GM12878 (cell line): ENCODE results near the gene OR5AU1. TPM values are rescaled to one million over a fixed set of nuclear protein-coding genes. Genes with fewer than 3 reads are reported as not detected.

Experiments
- ATAC-seq: fragments of 200-7000 bp; cut with Tn5 transposase; 3 replicates; pipeline ENCODE4 v1.9.1; 2020; ENCODE audit warnings: mild to moderate bottlenecking, moderate library complexity
- BruUV-seq: library from RNA; stranded (reverse); fragments of 400-500 nt; replicated peaks from 2 replicates; lab custom pipeline; 2021; lab: Mats Ljungman, UMichigan
- CTCF ChIA-PET: fragments of 300-600 bp; sonication (Branson Sonifier 250); formaldehyde crosslinking; extraction: SDS; loops from one replicate; lab custom pipeline; 2021; ENCODE audit warnings: inconsistent platforms; lab: Yijun Ruan, JAX
- POLR2A ChIA-PET: fragments of 350-600 bp; formaldehyde crosslinking; extraction: SDS; loops from one replicate; lab custom pipeline; 2021; ENCODE audit warnings: inconsistent platforms; lab: Charles Lee
- RAD21 ChIA-PET: fragments of 300-600 bp; sonication (Branson Sonifier 250); formaldehyde crosslinking; loops from one replicate; lab custom pipeline; 2023; ENCODE audit warnings: antibody characterized with exemption; ENCODE audit not compliant: unreplicated experiment; lab: Charles Lee
- SMC1A ChIA-PET: fragments of 300-600 bp; sonication (Branson Sonifier 250); formaldehyde crosslinking; loops from one replicate; lab custom pipeline; 2023; ENCODE audit not compliant: unreplicated experiment, uncharacterized antibody; lab: Charles Lee
- DNase-seq: peaks from one replicate; pipeline ENCODE4 v3.0.0-alpha.2; 2011; ENCODE audit warnings: low read depth, low spot score
- FAIRE-seq: peaks from 3 replicates; lab custom pipeline; 2011; peaks lifted over from hg19 to GRCh38; lab: Jason Lieb, UNC
- H2AFZ ChIP-seq: 2 replicates; pipeline ENCODE4 v1.6.0; 2011; ENCODE audit warnings: low read depth, low read length, control low read depth; ENCODE audit not compliant: control insufficient read depth
- H3K27ac ChIP-seq: 2 replicates; pipeline ENCODE4 v1.5.1; 2011; ENCODE audit warnings: control low read depth; ENCODE audit not compliant: control insufficient read depth, insufficient read depth
- H3K27me3 ChIP-seq, 2 experiments: replicated peaks in 1 of 2; 2 replicates each; pipeline versions ENCODE4 v1.6.0 to v1.6.1; 2011; ENCODE audit warnings: low read length in 1 of 2; ENCODE audit not compliant: control insufficient read depth in 2 of 2, insufficient read depth in 2 of 2
- H3K36me3 ChIP-seq, 2 experiments: 2 replicates each; pipeline ENCODE4 v1.5.1; 2011; ENCODE audit warnings: low read length in 1 of 2; ENCODE audit not compliant: control insufficient read depth in 2 of 2, insufficient read depth in 2 of 2
- H3K4me1 ChIP-seq: 2 replicates; pipeline ENCODE4 v1.6.1; 2011; ENCODE audit warnings: mild to moderate bottlenecking, low read length, moderate library complexity, mixed read lengths; ENCODE audit not compliant: control insufficient read depth, insufficient read depth
- H3K4me2 ChIP-seq: 2 replicates; pipeline ENCODE4 v1.6.0; 2011; ENCODE audit warnings: control low read depth; ENCODE audit not compliant: control insufficient read depth, insufficient read depth
- H3K4me3 ChIP-seq: fragments of 200-600 bp; sonication (generic); 2 replicates; pipeline ENCODE4 v1.5.1; 2016
- H3K79me2 ChIP-seq: 2 replicates; pipeline ENCODE4 v1.6.0; 2011; ENCODE audit warnings: low read length; ENCODE audit not compliant: control insufficient read depth, insufficient read depth
- H3K9ac ChIP-seq: 2 replicates; pipeline ENCODE4 v1.8.0; 2011; ENCODE audit warnings: low read length, control low read depth, mixed read lengths; ENCODE audit not compliant: control insufficient read depth, insufficient read depth
- H3K9me3 ChIP-seq: replicated peaks from 3 replicates; pipeline ENCODE4 v1.5.1; 2011; ENCODE audit warnings: mild to moderate bottlenecking, low read length; ENCODE audit not compliant: control insufficient read depth, insufficient read depth
- H4K20me1 ChIP-seq: 2 replicates; pipeline ENCODE4 v1.6.0; 2011; ENCODE audit not compliant: control insufficient read depth, insufficient read depth
- BCL3 ChIP-seq: IDR thresholded peaks from 2 replicates; pipeline ENCODE4 v1.6.1; 2011; ENCODE audit warnings: borderline replicate concordance, low read depth, mild to moderate bottlenecking, moderate library complexity, low read length; ENCODE audit not compliant: insufficient read depth, poor library complexity, severe bottlenecking
- FOS ChIP-seq: IDR thresholded peaks from 3 replicates; pipeline ENCODE4 v1.6.1; 2011; ENCODE audit warnings: borderline replicate concordance; ENCODE audit not compliant: insufficient read length; ENCODE audit errors: extremely low read depth
- GABPA ChIP-seq: IDR thresholded peaks from 2 replicates; pipeline ENCODE4 v1.6.1; 2014; ENCODE audit warnings: antibody characterized with exemption, low read depth, mild to moderate bottlenecking, inconsistent platforms
- IRF4 ChIP-seq: IDR thresholded peaks from 2 replicates; pipeline ENCODE4 v1.6.1; 2011; ENCODE audit warnings: low read depth, low read length
- PAX5 ChIP-seq: IDR thresholded peaks from 2 replicates; pipeline ENCODE4 v1.6.1; 2011; ENCODE audit warnings: low read depth, low read length, borderline replicate concordance
- PAX8 ChIP-seq: fragments of 450-650 bp; IDR thresholded peaks from 2 replicates; pipeline ENCODE4 v1.6.1; 2017; ENCODE audit warnings: mild to moderate bottlenecking, moderate library complexity
- PML ChIP-seq: IDR thresholded peaks from 2 replicates; pipeline ENCODE4 v1.6.1; 2012; ENCODE audit warnings: low read length, inconsistent platforms
- SPI1 ChIP-seq: IDR thresholded peaks from 2 replicates; pipeline ENCODE4 v1.6.1; 2011; ENCODE audit warnings: low read depth, mild to moderate bottlenecking, low read length, moderate library complexity, borderline replicate concordance; ENCODE audit not compliant: insufficient read depth
- USF1 ChIP-seq: IDR thresholded peaks from 2 replicates; pipeline ENCODE4 v1.6.1; 2011; ENCODE audit warnings: borderline replicate concordance, low read depth, mild to moderate bottlenecking, moderate library complexity, mixed read lengths, low read length; ENCODE audit not compliant: insufficient read depth; ENCODE audit errors: extremely low read length
- ZNF207 ChIP-seq: fragments of 450-650 bp; IDR thresholded peaks from 2 replicates; pipeline ENCODE4 v1.6.1; 2014; ENCODE audit warnings: antibody characterized with exemption, mild to moderate bottlenecking, borderline replicate concordance
- ZNF217 ChIP-seq: fragments of 450-650 bp; IDR thresholded peaks from 2 replicates; pipeline ENCODE4 v1.6.1; 2017; ENCODE audit warnings: antibody characterized with exemption, mild to moderate bottlenecking
- ZNF622 ChIP-seq: fragments of 450-650 bp; IDR thresholded peaks from 2 replicates; pipeline ENCODE4 v1.6.1; 2017; ENCODE audit warnings: mild to moderate bottlenecking, inconsistent platforms
- WGBS: methylation state at CpG from one replicate; pipeline ENCODE4 v1.1.6; 2016; ENCODE audit warnings: low lambda C conversion rate; ENCODE audit not compliant: insufficient replicate concordance, insufficient coverage; ENCODE audit errors: missing lambda C conversion rate; 5-methylcytosine and 5-hydroxymethylcytosine counted together
- in situ Hi-C: fragments of 300-500 bp; cut with MboI; formaldehyde crosslinking; loops from 9 replicates; pipeline ENCODE4 v1.14.3; 2018; ENCODE audit warnings: mixed read lengths
- intact Hi-C: fragments of 100-400 bp; cut with micrococcal nuclease; formaldehyde crosslinking; loops from one replicate; pipeline ENCODE4 v1.14.2; 2022; ENCODE audit not compliant: unreplicated experiment
- polyA plus RNA-seq, 11 experiments: library from polyadenylated mRNA; depleted of rRNA in 4 of 11; unstranded in 6 of 11; stranded (reverse) in 5 of 11; fragments of >200 nt; fragmentation: Nextera tagmentation in 4 of 11; fragmentation: Illumina TruSeq in 1 of 11; extraction: Ambion mirVana in 4 of 11; extraction: Trizol in 1 of 11; gene quantifications; 1 replicate in 1 of 11; 2 replicates in 10 of 11; pipeline versions ENCODE4 v1.2.1 to v1.2.3, GENCODE V29; 2011 to 2016; ENCODE audit warnings: inconsistent platforms in 2 of 11, missing spikeins in 2 of 11, low read depth in 1 of 11
- total RNA-seq, 4 experiments: library from RNA; depleted of rRNA in 3 of 4; stranded (reverse); fragments of >200 nt in 3 of 4; fragmentation: Illumina TruSeq in 1 of 4; extraction: Trizol in 1 of 4; gene quantifications; 2 replicates each; pipeline versions ENCODE4 v1.2.1 to v1.2.3, GENCODE V29; 2013 to 2021
- TF ChIP-seq, protein P1 (sequence below): fragments of 450-650 bp; IDR thresholded peaks from 2 replicates; pipeline ENCODE4 v1.6.1; 2018; ENCODE audit warnings: mild to moderate bottlenecking, low read depth, moderate library complexity; ENCODE audit not compliant: partially characterized antibody

OR5AU1 gene
- total and polyA plus RNA-seq, 10 of the 15 experiments (the other 5 are each of a cell fraction or from before 2014, with no cell fraction given): not detected

DNA sequence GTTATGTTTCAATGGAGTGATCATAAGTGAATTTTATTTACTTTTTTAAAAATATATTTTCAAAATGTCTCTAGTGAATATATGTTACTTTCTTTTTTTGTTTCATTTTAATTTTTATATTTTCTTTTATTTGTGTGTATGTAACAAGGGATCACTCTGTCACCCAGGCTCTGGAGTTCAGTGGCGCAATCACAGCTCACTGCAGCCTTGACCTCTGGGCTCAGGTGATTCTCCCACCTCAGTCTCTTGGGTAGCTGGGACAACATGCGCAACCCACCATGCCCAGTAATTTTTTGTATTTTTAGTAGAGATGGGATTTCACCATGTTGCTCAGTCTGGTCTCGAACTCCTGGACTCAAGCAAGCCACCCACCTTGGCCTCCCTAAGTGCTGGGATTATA, 36.9 kb downstream of the OR5AU1 start:
- WGBS: 60% methylated on average over 3 of the region's 3 CpGs
- Histone ChIP-seq H3K36me3 (no peaks in the 10 kb centered on the region), H3K27ac (no peak overlapping the region), H3K9me3 (no peaks in the 10 kb centered on the region), H4K20me1 (no peaks in the 10 kb centered on the region), H3K27me3 (no peaks in the 10 kb centered on the region), H3K79me2 (no peaks in the 10 kb centered on the region), H3K4me1 (no peaks in the 10 kb centered on the region)
- in situ Hi-C loops: no loop called here
- intact Hi-C loops: no loop called here
- no peak for DNase-seq
- no TSS peak for BruUV-seq
- TF ChIP-seq SPI1: no peak
- TF ChIP-seq, all 136 proteins: peak for 0
- H2AFZ ChIP-seq: no peak overlapping the region
- POLR2A ChIA-PET: no interaction called here
- H3K9ac ChIP-seq: no peak overlapping the region
- no peak for FAIRE-seq
- SMC1A ChIA-PET: interaction anchor here (1.1 kb wide), 1 partner anchor 14 kb away, joined by 3 read pairs; no protein-coding TSS in a partner anchor
- ATAC-seq: no peak
- RAD21 ChIA-PET: no interaction called here
- CTCF ChIA-PET: interaction anchor here (0.6 kb wide), 1 partner anchor 137 kb away, joined by 3 read pairs; no protein-coding TSS in a partner anchor
- H3K4me3 ChIP-seq: no peak overlapping the region
- H3K4me2 ChIP-seq: no peak overlapping the region

DNA sequence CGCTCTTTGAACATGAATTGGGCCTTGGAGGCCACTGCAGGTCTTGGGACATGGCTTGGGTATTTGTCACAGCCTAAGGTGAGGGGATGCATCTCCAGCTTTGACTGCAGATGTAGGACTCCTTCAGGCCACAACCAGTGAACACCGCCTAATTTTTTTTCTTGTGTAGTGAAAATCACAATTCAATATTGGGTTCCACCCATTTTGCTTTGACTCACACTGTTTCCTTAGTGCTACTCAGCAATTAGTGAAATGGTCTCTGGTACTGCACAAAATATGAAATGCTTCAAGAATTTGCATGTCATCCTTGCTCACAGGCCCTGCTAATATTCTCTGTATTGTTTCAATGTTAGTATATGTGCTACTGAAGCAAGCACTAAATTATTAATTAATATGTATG, 42.5 kb downstream of the OR5AU1 start:
- CTCF ChIA-PET: interaction anchor here (2.2 kb wide), 1 partner anchor 99 kb away, joined by 7 read pairs; no protein-coding TSS in a partner anchor
- SMC1A ChIA-PET: interaction anchor here (1.0 kb wide), 1 partner anchor 10 kb away, joined by 3 read pairs; no protein-coding TSS in a partner anchor
- ATAC-seq: no peak

More for the DNA sequence above, 42.5 kb downstream of the OR5AU1 start:
- WGBS: 47% methylated on average over 2 of the region's 2 CpGs
- Histone ChIP-seq H3K4me3 (no peak overlapping the region), H3K9ac (no peak overlapping the region), H3K4me2 (no peak overlapping the region), H4K20me1 (no peaks in the 10 kb centered on the region), H3K27me3 (no peaks in the 10 kb centered on the region), H3K4me1 (peaks cover 20% of the 10 kb centered on the region), H3K9me3 (no peaks in the 10 kb centered on the region; the same call in 2 of the 3 replicates), H3K27ac (no peak overlapping the region), H3K79me2 (no peaks in the 10 kb centered on the region), H2AFZ (no peak overlapping the region), H3K36me3 (no peaks in the 10 kb centered on the region)
- in situ Hi-C loops (no loop called here), intact Hi-C loops (no loop called here)
- ChIA-PET RAD21 (no interaction called here), POLR2A (no interaction called here)
- no peak for FAIRE-seq
- BruUV-seq: no TSS peak
- TF ChIP-seq ZNF217: no peak
- TF ChIP-seq BCL3: no peak
- TF ChIP-seq USF1: no peak
- TF ChIP-seq PML: no peak
- no peak for TF ChIP-seq PAX5
- TF ChIP-seq, protein P1, sequence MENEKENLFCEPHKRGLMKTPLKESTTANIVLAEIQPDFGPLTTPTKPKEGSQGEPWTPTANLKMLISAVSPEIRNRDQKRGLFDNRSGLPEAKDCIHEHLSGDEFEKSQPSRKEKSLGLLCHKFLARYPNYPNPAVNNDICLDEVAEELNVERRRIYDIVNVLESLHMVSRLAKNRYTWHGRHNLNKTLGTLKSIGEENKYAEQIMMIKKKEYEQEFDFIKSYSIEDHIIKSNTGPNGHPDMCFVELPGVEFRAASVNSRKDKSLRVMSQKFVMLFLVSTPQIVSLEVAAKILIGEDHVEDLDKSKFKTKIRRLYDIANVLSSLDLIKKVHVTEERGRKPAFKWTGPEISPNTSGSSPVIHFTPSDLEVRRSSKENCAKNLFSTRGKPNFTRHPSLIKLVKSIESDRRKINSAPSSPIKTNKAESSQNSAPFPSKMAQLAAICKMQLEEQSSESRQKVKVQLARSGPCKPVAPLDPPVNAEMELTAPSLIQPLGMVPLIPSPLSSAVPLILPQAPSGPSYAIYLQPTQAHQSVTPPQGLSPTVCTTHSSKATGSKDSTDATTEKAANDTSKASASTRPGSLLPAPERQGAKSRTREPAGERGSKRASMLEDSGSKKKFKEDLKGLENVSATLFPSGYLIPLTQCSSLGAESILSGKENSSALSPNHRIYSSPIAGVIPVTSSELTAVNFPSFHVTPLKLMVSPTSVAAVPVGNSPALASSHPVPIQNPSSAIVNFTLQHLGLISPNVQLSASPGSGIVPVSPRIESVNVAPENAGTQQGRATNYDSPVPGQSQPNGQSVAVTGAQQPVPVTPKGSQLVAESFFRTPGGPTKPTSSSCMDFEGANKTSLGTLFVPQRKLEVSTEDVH: no peak
- TF ChIP-seq IRF4: no peak
- TF ChIP-seq FOS: no peak
- no peak for TF ChIP-seq PAX8
- no peak for TF ChIP-seq ZNF207
- TF ChIP-seq GABPA: no peak
- TF ChIP-seq ZNF622: no peak
- no peak for DNase-seq
